ENCODE measurements around the gene RAB11FIP4. TPM values are rescaled to one million over a fixed set of nuclear protein-coding genes. Genes with fewer than 3 reads are reported as not detected.

RAB11FIP4 gene
- total and polyA plus RNA-seq, 2 of the 13 experiments (the other 11 are each of a cell fraction or from before 2014, with no cell fraction given): 28.0 to 89.3 TPM

GRCh38 chr17:31550389-31551056 lies 159.0 kb downstream of the RAB11FIP4 start (continued):
- TF ChIP-seq, protein P1, sequence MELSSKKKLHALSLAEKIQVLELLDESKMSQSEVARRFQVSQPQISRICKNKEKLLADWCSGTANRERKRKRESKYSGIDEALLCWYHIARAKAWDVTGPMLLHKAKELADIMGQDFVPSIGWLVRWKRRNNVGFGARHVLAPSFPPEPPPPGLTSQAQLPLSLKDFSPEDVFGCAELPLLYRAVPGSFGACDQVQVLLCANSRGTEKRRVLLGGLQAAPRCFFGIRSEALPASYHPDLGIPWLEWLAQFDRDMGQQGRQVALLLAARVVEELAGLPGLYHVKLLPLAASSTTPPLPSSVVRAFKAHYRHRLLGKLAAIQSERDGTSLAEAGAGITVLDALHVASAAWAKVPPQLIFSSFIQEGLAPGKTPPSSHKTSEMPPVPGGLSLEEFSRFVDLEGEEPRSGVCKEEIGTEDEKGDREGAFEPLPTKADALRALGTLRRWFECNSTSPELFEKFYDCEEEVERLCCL (CRISPR knock-in tag; IDR thresholded peaks at IDR 0.05; ENCODE audit: borderline replicate concordance): no peak
- TF ChIP-seq, protein P2, sequence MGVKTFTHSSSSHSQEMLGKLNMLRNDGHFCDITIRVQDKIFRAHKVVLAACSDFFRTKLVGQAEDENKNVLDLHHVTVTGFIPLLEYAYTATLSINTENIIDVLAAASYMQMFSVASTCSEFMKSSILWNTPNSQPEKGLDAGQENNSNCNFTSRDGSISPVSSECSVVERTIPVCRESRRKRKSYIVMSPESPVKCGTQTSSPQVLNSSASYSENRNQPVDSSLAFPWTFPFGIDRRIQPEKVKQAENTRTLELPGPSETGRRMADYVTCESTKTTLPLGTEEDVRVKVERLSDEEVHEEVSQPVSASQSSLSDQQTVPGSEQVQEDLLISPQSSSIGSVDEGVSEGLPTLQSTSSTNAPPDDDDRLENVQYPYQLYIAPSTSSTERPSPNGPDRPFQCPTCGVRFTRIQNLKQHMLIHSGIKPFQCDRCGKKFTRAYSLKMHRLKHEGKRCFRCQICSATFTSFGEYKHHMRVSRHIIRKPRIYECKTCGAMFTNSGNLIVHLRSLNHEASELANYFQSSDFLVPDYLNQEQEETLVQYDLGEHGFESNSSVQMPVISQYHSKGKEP (CRISPR knock-in tag; IDR thresholded peaks at IDR 0.05): no peak
- TF ChIP-seq GABPA (IDR thresholded peaks at IDR 0.05; ENCODE audit: low read depth, low read length) (no peak), GABPA (CRISPR knock-in tag; IDR thresholded peaks at IDR 0.05; ENCODE audit: low read depth) (no peak), TFAP4 (IDR thresholded peaks at IDR 0.05; ENCODE audit: borderline replicate concordance, low read depth) (no peak), ARID3A (IDR thresholded peaks at IDR 0.05; ENCODE audit: low read depth, low read length) (no peak), ZNF414 (CRISPR knock-in tag; IDR thresholded peaks at IDR 0.05) (no peak), ZKSCAN1 (IDR thresholded peaks at IDR 0.05; ENCODE audit: low read length) (no peak), CREM (IDR thresholded peaks at IDR 0.05) (no peak), CREM (CRISPR knock-in tag; IDR thresholded peaks at IDR 0.05) (no peak), MXD4 (CRISPR knock-in tag; IDR thresholded peaks at IDR 0.05) (0 out of 2 replicates have a peak, but pooled peaks have one; percentile 11), ZFX (CRISPR knock-in tag; IDR thresholded peaks at IDR 0.05; ENCODE audit: low read depth) (no peak), NFKB2 (CRISPR knock-in tag; IDR thresholded peaks at IDR 0.05; ENCODE audit: borderline replicate concordance) (0 out of 2 replicates have a peak, but pooled peaks have one; percentile 40), ZNF180 (CRISPR knock-in tag; IDR thresholded peaks at IDR 0.05; ENCODE audit: borderline replicate concordance, low read depth) (no peak), MTF2 (CRISPR knock-in tag; IDR thresholded peaks at IDR 0.05; ENCODE audit: borderline replicate concordance) (no peak), NRL (CRISPR knock-in tag; IDR thresholded peaks at IDR 0.05; ENCODE audit: borderline replicate concordance) (0 out of 2 replicates have a peak, but pooled peaks have one; percentile 54), SRSF1 (optimal IDR thresholded peaks at IDR 0.05; ENCODE audit: low read depth, low read length) (peak; percentile 8), REXO4 (CRISPR knock-in tag; IDR thresholded peaks at IDR 0.05; ENCODE audit: borderline replicate concordance) (no peak), ZNF747 (CRISPR knock-in tag; IDR thresholded peaks at IDR 0.05; ENCODE audit: borderline replicate concordance) (0 out of 2 replicates have a peak, but pooled peaks have one; percentile 9), ZNF280D (CRISPR knock-in tag; IDR thresholded peaks at IDR 0.05) (no peak), SMYD3 (CRISPR knock-in tag; IDR thresholded peaks at IDR 0.05) (no peak)

Measured in HepG2 (cell line).